Measurements from ENCODE around the gene SLC29A3. TPM values are rescaled to one million over a fixed set of nuclear protein-coding genes. Genes with fewer than 3 reads are reported as not detected.

The SLC29A3 gene
- total RNA-seq, 4 donors from 2014 or later, result 1.0 to 13.8 (median 5.5) TPM

- TF ChIP-seq POLR2A (IDR thresholded peaks at IDR 0.05) (no peak), CTCF (IDR thresholded peaks at IDR 0.05) (peak in 1 of 4 experiments; percentile 3)
- Histone ChIP-seq H3K4me3 (no peak overlapping the region), H3K36me3 (no peaks in the 10 kb centered on the region), H3K27ac (no peak overlapping the region), H3K4me1 (no peaks in the 10 kb centered on the region), H3K27me3 (no peaks in the 10 kb centered on the region), H3K9me3 (no peaks in the 10 kb centered on the region)
- intact Hi-C loops (cut with DNase I; ENCODE audit: low total_unique reads), result loop anchor here (5.0 kb wide), 1 partner anchor 319 kb away; no protein-coding TSS in a partner anchor
- no peak for DNase-seq
These were observed 15.5 kb upstream of the SLC29A3 start for GRCh38 chr10:71303569-71303907.

- H3K4me3 ChIP-seq, result no peak overlapping the region
- no peak for TF ChIP-seq CTCF (IDR thresholded peaks at IDR 0.05)
- no peak for TF ChIP-seq POLR2A (IDR thresholded peaks at IDR 0.05)
- no peaks in the 10 kb centered on the region for H3K9me3 ChIP-seq
- intact Hi-C loops (cut with DNase I; ENCODE audit: low total_unique reads), result loop anchor here (5.0 kb wide), 1 partner anchor 317 kb away; no protein-coding TSS in a partner anchor
- H3K27ac ChIP-seq, result no peak overlapping the region
- H3K4me1 ChIP-seq, result no peaks in the 10 kb centered on the region
- no peak for DNase-seq
- H3K36me3 ChIP-seq, result no peaks in the 10 kb centered on the region
- H3K27me3 ChIP-seq, result no peaks in the 10 kb centered on the region
These were observed 14.1 kb upstream of the SLC29A3 start for GRCh38 chr10:71304914-71305313.

- no peak for DNase-seq
- H3K36me3 ChIP-seq, result no peaks in the 10 kb centered on the region
These were observed 12.1 kb upstream of the SLC29A3 start for GRCh38 chr10:71306979-71307378.

GRCh38 chr10:71307469-71308085 lies 11.5 kb upstream of the SLC29A3 start:
- H3K27me3 ChIP-seq, result no peaks in the 10 kb centered on the region
- intact Hi-C loops (cut with DNase I; ENCODE audit: low total_unique reads), result no loop called here
- H3K27ac ChIP-seq, result no peak overlapping the region
- no peaks in the 10 kb centered on the region for H3K36me3 ChIP-seq
- H3K9me3 ChIP-seq, result no peaks in the 10 kb centered on the region
- DNase-seq, result no peak
- TF ChIP-seq CTCF (IDR thresholded peaks at IDR 0.05) (no peak), POLR2A (IDR thresholded peaks at IDR 0.05) (no peak)
- H3K4me1 ChIP-seq, result no peaks in the 10 kb centered on the region
- no peak overlapping the region for H3K4me3 ChIP-seq

More at GRCh38 chr10:71306979-71307378, 12.1 kb upstream of the SLC29A3 start:
- intact Hi-C loops (cut with DNase I; ENCODE audit: low total_unique reads), result no loop called here
- H3K27me3 ChIP-seq, result no peaks in the 10 kb centered on the region
- no peaks in the 10 kb centered on the region for H3K4me1 ChIP-seq
- TF ChIP-seq POLR2A (IDR thresholded peaks at IDR 0.05), result no peak
- no peak for TF ChIP-seq CTCF (IDR thresholded peaks at IDR 0.05)
- no peak overlapping the region for H3K27ac ChIP-seq
- H3K9me3 ChIP-seq, result no peaks in the 10 kb centered on the region
- no peak overlapping the region for H3K4me3 ChIP-seq

GRCh38 chr10:71308244-71308643 lies 10.8 kb upstream of the SLC29A3 start:
- intact Hi-C loops (cut with DNase I; ENCODE audit: low total_unique reads), result no loop called here
- no peak for TF ChIP-seq POLR2A (IDR thresholded peaks at IDR 0.05)
- TF ChIP-seq CTCF (IDR thresholded peaks at IDR 0.05), result no peak

More at GRCh38 chr10:71308244-71308643, 10.8 kb upstream of the SLC29A3 start:
- Histone ChIP-seq H3K4me3 (no peak overlapping the region), H3K9me3 (no peaks in the 10 kb centered on the region), H3K36me3 (no peaks in the 10 kb centered on the region), H3K4me1 (no peaks in the 10 kb centered on the region), H3K27ac (no peak overlapping the region), H3K27me3 (no peaks in the 10 kb centered on the region)
- DNase-seq, result no peak

All from uterus (tissue), 4 donors.